PC-3 (cell line): ENCODE measurements around the gene SLC51B. TPM values are rescaled to one million over a fixed set of nuclear protein-coding genes. Genes with fewer than 3 reads are reported as not detected.

ENCODE experiments used
- ATAC-seq: fragments of 200-7000 bp; cut with Tn5 transposase; 2 replicates; pipeline ENCODE4 v1.9.1; 2020; ENCODE audit warnings: mild to moderate bottlenecking, moderate library complexity
- BruUV-seq: library from RNA; stranded (reverse); fragments of 400-500 nt; replicated peaks from 2 replicates; lab custom pipeline; 2021; lab: Mats Ljungman, UMichigan
- CTCF ChIA-PET: fragments of 300-600 bp; sonication (Branson Sonifier 250); formaldehyde crosslinking; loops from one replicate; lab custom pipeline; 2022; ENCODE audit warnings: antibody characterized with exemption; lab: Charles Lee
- POLR2A ChIA-PET: fragments of 300-600 bp; sonication (Branson Sonifier 250); formaldehyde crosslinking; loops from one replicate; lab custom pipeline; 2022; ENCODE audit warnings: antibody characterized with exemption; ENCODE audit not compliant: unreplicated experiment; lab: Charles Lee
- DNase-seq: peaks from one replicate; pipeline ENCODE4 v3.0.0-alpha.2; 2015
- H2AFZ ChIP-seq: fragments of 300-600 bp; sonication (generic); 2 replicates; pipeline ENCODE4 v1.6.0; 2016; ENCODE audit warnings: antibody characterized with exemption, low read length
- H3F3A ChIP-seq: fragments of 300-600 bp; sonication (generic); one replicate; pipeline ENCODE4 v1.6.0; 2017; ENCODE audit warnings: antibody characterized with exemption, low read length, control low read depth, mild to moderate bottlenecking; ENCODE audit not compliant: unreplicated experiment
- H3K27ac ChIP-seq: fragments of 300-600 bp; sonication (generic); 2 replicates; pipeline ENCODE4 v1.5.1; 2016; ENCODE audit warnings: mild to moderate bottlenecking, low read length
- H3K27me3 ChIP-seq: fragments of 300-600 bp; sonication (generic); 2 replicates; pipeline ENCODE4 v1.6.1; 2016; ENCODE audit warnings: low read length, mixed read lengths
- H3K36me3 ChIP-seq: fragments of 300-600 bp; sonication (generic); 2 replicates; pipeline ENCODE4 v1.6.1; 2016; ENCODE audit warnings: low read depth, mixed run types, low read length, mixed read lengths
- H3K4me1 ChIP-seq: fragments of 300-600 bp; sonication (generic); 2 replicates; pipeline ENCODE4 v1.5.1; 2016; ENCODE audit warnings: low read length; ENCODE audit not compliant: insufficient read depth
- H3K4me2 ChIP-seq: fragments of 300-600 bp; sonication (generic); 2 replicates; pipeline ENCODE4 v1.6.0; 2016; ENCODE audit warnings: low read length
- H3K4me3 ChIP-seq: fragments of 300-600 bp; sonication (generic); 2 replicates; pipeline ENCODE4 v1.5.1; 2016; ENCODE audit warnings: mild to moderate bottlenecking, low read length, mixed read lengths
- H3K79me2 ChIP-seq: fragments of 300-600 bp; sonication (generic); 2 replicates; pipeline ENCODE4 v1.6.1; 2017; ENCODE audit warnings: low read length, mixed read lengths
- H3K9ac ChIP-seq: fragments of 300-600 bp; sonication (generic); 2 replicates; pipeline ENCODE4 v1.6.0; 2016; ENCODE audit warnings: mild to moderate bottlenecking, low read length
- H3K9me2 ChIP-seq: fragments of 300-600 bp; sonication (generic); replicated peaks from 2 replicates; pipeline ENCODE4 v1.6.1; 2016; ENCODE audit warnings: mixed run types, low read length, mixed read lengths
- H3K9me3 ChIP-seq: fragments of 300-600 bp; sonication (generic); 2 replicates; pipeline ENCODE4 v1.6.1; 2016; ENCODE audit warnings: low read length, mixed read lengths
- H4K20me1 ChIP-seq: fragments of 300-600 bp; sonication (generic); 2 replicates; pipeline ENCODE4 v1.6.1; 2016; ENCODE audit warnings: low read length, mixed read lengths
- EZH2 ChIP-seq: fragments of 300-600 bp; sonication (generic); IDR thresholded peaks from one replicate; pipeline ENCODE4 v1.6.1; 2017; ENCODE audit warnings: antibody characterized with exemption, mild to moderate bottlenecking, low read length; ENCODE audit not compliant: unreplicated experiment
- EZH2phosphoT487 ChIP-seq: fragments of 300-600 bp; sonication (generic); IDR thresholded peaks from 2 replicates; pipeline ENCODE4 v1.6.1; 2018; ENCODE audit warnings: mild to moderate bottlenecking, antibody characterized with exemption, low read length, borderline replicate concordance
- intact Hi-C: fragments of 100-400 bp; cut with micrococcal nuclease; formaldehyde crosslinking; loops from 2 replicates; pipeline ENCODE4 v1.9.0; 2023
- total RNA-seq: library from RNA; depleted of rRNA; stranded (reverse); fragments of >200 nt; gene quantifications from 2 replicates; pipeline ENCODE4 v1.2.3, GENCODE V29; 2014
- TF ChIP-seq, protein P1 (sequence below): fragments of 300-600 bp; sonication (generic); conservative IDR thresholded peaks from 2 replicates; pipeline ENCODE4 v1.5.1; 2017; ENCODE audit warnings: antibody characterized with exemption, low read depth, mild to moderate bottlenecking, low read length

SLC51B gene
- total RNA-seq, 1 experiment from 2014 or later, result not detected

DNA sequence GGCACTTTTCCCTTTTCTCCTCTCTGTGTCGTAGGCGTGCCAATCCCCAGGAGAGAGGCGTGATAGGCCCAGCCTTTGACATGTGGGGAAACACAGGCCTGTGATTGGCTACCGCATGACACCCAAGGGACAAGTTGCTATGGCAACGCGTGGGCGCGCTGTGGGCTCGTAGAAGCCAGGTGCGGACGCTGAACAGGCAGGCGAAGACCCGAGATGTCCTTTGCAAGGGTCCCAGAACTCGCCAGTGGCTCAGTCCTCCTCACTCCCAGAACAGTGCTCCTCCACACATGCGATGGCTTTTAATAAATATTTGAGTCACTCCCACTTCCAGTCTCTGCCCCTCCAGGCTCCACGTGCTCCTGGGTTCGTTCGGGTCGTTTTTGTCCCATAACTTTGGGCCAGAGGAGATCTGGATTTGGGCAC is 4.2 kb downstream of the SLC51B start:
- TF ChIP-seq, protein P1, sequence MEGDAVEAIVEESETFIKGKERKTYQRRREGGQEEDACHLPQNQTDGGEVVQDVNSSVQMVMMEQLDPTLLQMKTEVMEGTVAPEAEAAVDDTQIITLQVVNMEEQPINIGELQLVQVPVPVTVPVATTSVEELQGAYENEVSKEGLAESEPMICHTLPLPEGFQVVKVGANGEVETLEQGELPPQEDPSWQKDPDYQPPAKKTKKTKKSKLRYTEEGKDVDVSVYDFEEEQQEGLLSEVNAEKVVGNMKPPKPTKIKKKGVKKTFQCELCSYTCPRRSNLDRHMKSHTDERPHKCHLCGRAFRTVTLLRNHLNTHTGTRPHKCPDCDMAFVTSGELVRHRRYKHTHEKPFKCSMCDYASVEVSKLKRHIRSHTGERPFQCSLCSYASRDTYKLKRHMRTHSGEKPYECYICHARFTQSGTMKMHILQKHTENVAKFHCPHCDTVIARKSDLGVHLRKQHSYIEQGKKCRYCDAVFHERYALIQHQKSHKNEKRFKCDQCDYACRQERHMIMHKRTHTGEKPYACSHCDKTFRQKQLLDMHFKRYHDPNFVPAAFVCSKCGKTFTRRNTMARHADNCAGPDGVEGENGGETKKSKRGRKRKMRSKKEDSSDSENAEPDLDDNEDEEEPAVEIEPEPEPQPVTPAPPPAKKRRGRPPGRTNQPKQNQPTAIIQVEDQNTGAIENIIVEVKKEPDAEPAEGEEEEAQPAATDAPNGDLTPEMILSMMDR, result no peak
- TF ChIP-seq EZH2phosphoT487, result no peak
- no peak for TF ChIP-seq EZH2
- peak overlapping the region; percentile 82 for H2AFZ ChIP-seq
- no peak overlapping the region for H3K9ac ChIP-seq
- 0 out of 2 replicates have a peak, but pooled peaks cover 6% of the 10 kb centered on the region for H3K4me1 ChIP-seq
- H3K79me2 ChIP-seq, result no peaks in the 10 kb centered on the region
- peak overlapping the region; percentile 78 for H3K4me2 ChIP-seq
- BruUV-seq, result no TSS peak
- intact Hi-C loops, result no loop called here
- CTCF ChIA-PET, result no interaction called here
- POLR2A ChIA-PET, result interaction anchor here (0.6 kb wide), 1 partner anchor 10 kb away, joined by 5 read pairs; no protein-coding TSS in a partner anchor
- peak; percentile 99 for ATAC-seq
- no peaks in the 10 kb centered on the region for H3K9me2 ChIP-seq
- H3K27ac ChIP-seq, result no peak overlapping the region
- no peaks in the 10 kb centered on the region for H3F3A ChIP-seq
- no peaks in the 10 kb centered on the region for H3K9me3 ChIP-seq
- peak; percentile 93 for DNase-seq
- H3K4me3 ChIP-seq, result peak overlapping the region; percentile 58
- no peaks in the 10 kb centered on the region for H4K20me1 ChIP-seq
- no peaks in the 10 kb centered on the region for H3K27me3 ChIP-seq
- no peaks in the 10 kb centered on the region for H3K36me3 ChIP-seq

GRCh38 chr15:65050270-65050669 is 5.1 kb downstream of the SLC51B start:
- Histone ChIP-seq H3K27me3 (no peaks in the 10 kb centered on the region), H3K4me2 (no peak overlapping the region), H3K4me3 (no peak overlapping the region), H3K27ac (no peak overlapping the region), H3K4me1 (peaks cover 7% of the 10 kb centered on the region; the same call in 1 of the 2 replicates), H3K9me2 (no peaks in the 10 kb centered on the region), H4K20me1 (no peaks in the 10 kb centered on the region), H2AFZ (no peak overlapping the region), H3K36me3 (no peaks in the 10 kb centered on the region), H3K9me3 (no peaks in the 10 kb centered on the region), H3F3A (no peaks in the 10 kb centered on the region), H3K9ac (no peak overlapping the region), H3K79me2 (no peaks in the 10 kb centered on the region)
- DNase-seq (no peak), ATAC-seq (no peak)
- ChIA-PET CTCF (no interaction called here), POLR2A (no interaction called here)
- TF ChIP-seq, protein P1, result no peak
- TF ChIP-seq EZH2, result no peak
- intact Hi-C loops, result loop anchor here (10.0 kb wide), 1 partner anchor 225 kb away; no protein-coding TSS in a partner anchor
- no TSS peak for BruUV-seq

GRCh38 chr15:65051266-65051665 is 6.1 kb downstream of the SLC51B start:
- TF ChIP-seq, protein P1, result no peak
- TF ChIP-seq EZH2phosphoT487 (no peak), EZH2 (no peak)
- intact Hi-C loops, result loop anchor here (10.0 kb wide), 1 partner anchor 224 kb away; no protein-coding TSS in a partner anchor

More at GRCh38 chr15:65051266-65051665, 6.1 kb downstream of the SLC51B start:
- no peaks in the 10 kb centered on the region for H3K9me3 ChIP-seq
- ATAC-seq (no peak), DNase-seq (no peak)
- no peak overlapping the region for H3K27ac ChIP-seq
- H3K79me2 ChIP-seq, result no peaks in the 10 kb centered on the region
- no peaks in the 10 kb centered on the region for H3K9me2 ChIP-seq
- H4K20me1 ChIP-seq, result no peaks in the 10 kb centered on the region
- peaks cover 12% of the 10 kb centered on the region; the same call in 1 of the 2 replicates for H3K4me1 ChIP-seq
- no peak overlapping the region for H3K4me2 ChIP-seq
- H3K27me3 ChIP-seq, result no peaks in the 10 kb centered on the region
- H3K4me3 ChIP-seq, result no peak overlapping the region
- ChIA-PET CTCF (no interaction called here), POLR2A (no interaction called here)
- no peak overlapping the region for H3K9ac ChIP-seq
- no peaks in the 10 kb centered on the region for H3F3A ChIP-seq
- H3K36me3 ChIP-seq, result no peaks in the 10 kb centered on the region
- no TSS peak for BruUV-seq
- no peak overlapping the region for H2AFZ ChIP-seq
